Neural cell (in vitro differentiated cells): ENCODE data around the gene NFASC. TPM values are rescaled to one million over a fixed set of nuclear protein-coding genes. Genes with fewer than 3 reads are reported as not detected.
A peak's percentile ranks its signal among the peaks of the same experiment; 100 is the strongest.

Source experiments
- H2AFZ ChIP-seq: fragments of 200-600, 300-800 bp; sonication (generic), shearing (Covaris generic); 2 replicates; pipeline ENCODE4 v1.6.0; 2014; ENCODE audit warnings: low read depth, mild to moderate bottlenecking, antibody characterized with exemption, low read length, moderate library complexity
- H3F3A ChIP-seq: fragments of 200-600 bp; shearing (Covaris generic); 2 replicates; pipeline ENCODE4 v1.6.1; 2016; ENCODE audit warnings: mild to moderate bottlenecking, moderate library complexity, mixed read lengths, antibody characterized with exemption, low read length; ENCODE audit not compliant: insufficient read depth, poor library complexity, severe bottlenecking
- H3K27ac ChIP-seq: fragments of 200-600, 300-800 bp; sonication (generic), shearing (Covaris generic); 2 replicates; pipeline ENCODE4 v1.5.1; 2014; ENCODE audit warnings: mild to moderate bottlenecking, low read length, moderate library complexity
- H3K27me3 ChIP-seq: fragments of 300-800, 200-600 bp; sonication (generic), shearing (Covaris generic); 2 replicates; pipeline ENCODE4 v1.6.0; 2014; ENCODE audit warnings: mild to moderate bottlenecking, low read depth, low read length, moderate library complexity; ENCODE audit not compliant: insufficient read depth
- H3K36me3 ChIP-seq: fragments of 300-800, 200-600 bp; sonication (generic), shearing (Covaris generic); 2 replicates; pipeline ENCODE4 v1.5.1; 2014; ENCODE audit warnings: mild to moderate bottlenecking, antibody characterized with exemption, low read length, moderate library complexity; ENCODE audit not compliant: insufficient read depth
- H3K4me2 ChIP-seq: fragments of 300-800, 200-600 bp; sonication (generic), shearing (Covaris generic); 2 replicates; pipeline ENCODE4 v1.6.0; 2014; ENCODE audit warnings: mild to moderate bottlenecking, low read length
- H3K4me3 ChIP-seq: fragments of 300-800, 200-600 bp; sonication (generic), shearing (Covaris generic); 2 replicates; pipeline ENCODE4 v1.5.1; 2014; ENCODE audit warnings: mild to moderate bottlenecking, low read length, moderate library complexity
- H3K79me2 ChIP-seq: fragments of 200-600 bp; shearing (Covaris generic); replicated peaks from 2 replicates; pipeline ENCODE4 v1.6.0; 2014; ENCODE audit warnings: mild to moderate bottlenecking, low read length, moderate library complexity; ENCODE audit not compliant: insufficient read depth
- H3K9ac ChIP-seq: fragments of 300-800, 200-600 bp; sonication (generic), shearing (Covaris generic); 2 replicates; pipeline ENCODE4 v1.6.1; 2016; ENCODE audit warnings: mild to moderate bottlenecking, low read length, mixed read lengths
- H3K9me2 ChIP-seq: fragments of 200-600 bp; shearing (Covaris generic); 2 replicates; pipeline ENCODE4 v1.6.1; 2016; ENCODE audit warnings: mild to moderate bottlenecking, low read length, mixed read lengths; ENCODE audit not compliant: insufficient read depth
- H3K9me3 ChIP-seq: fragments of 200-600, 300-800 bp; sonication (generic), shearing (Covaris generic); 2 replicates; pipeline ENCODE4 v1.6.1; 2016; ENCODE audit warnings: mild to moderate bottlenecking, mixed run types, low read length, moderate library complexity, mixed read lengths
- H4K20me1 ChIP-seq: fragments of 200-600 bp; shearing (Covaris generic); 2 replicates; pipeline ENCODE4 v1.6.1; 2016; ENCODE audit warnings: mild to moderate bottlenecking, mixed run types; ENCODE audit not compliant: insufficient read depth
- EP300 ChIP-seq: fragments of 450-650 bp; conservative IDR thresholded peaks from 2 replicates; pipeline ENCODE4 v1.6.1; 2014; ENCODE audit warnings: antibody characterized with exemption, mild to moderate bottlenecking, moderate library complexity; ENCODE audit not compliant: poor library complexity, severe bottlenecking
- EZH2 ChIP-seq: fragments of 200-600, 300-800 bp; shearing (Covaris generic), sonication (generic); IDR thresholded peaks from 2 replicates; pipeline ENCODE4 v1.6.1; 2014; ENCODE audit warnings: antibody characterized with exemption, low read length, borderline replicate concordance, mild to moderate bottlenecking; ENCODE audit not compliant: insufficient read depth, poor library complexity, severe bottlenecking
- MXI1 ChIP-seq: fragments of 450-650 bp; conservative IDR thresholded peaks from 2 replicates; pipeline ENCODE4 v1.6.1; 2014; ENCODE audit warnings: antibody characterized with exemption, mild to moderate bottlenecking; ENCODE audit not compliant: poor library complexity, severe bottlenecking
- POLR2AphosphoS5 ChIP-seq: IDR thresholded peaks from 2 replicates; pipeline ENCODE4 v1.6.1; 2012
- RAD21 ChIP-seq: fragments of 450-650 bp; conservative IDR thresholded peaks from 2 replicates; pipeline ENCODE4 v1.6.1; 2014; ENCODE audit warnings: antibody characterized with exemption, mild to moderate bottlenecking, moderate library complexity
- SMC3 ChIP-seq: fragments of 450-650 bp; conservative IDR thresholded peaks from 2 replicates; pipeline ENCODE4 v1.6.1; 2014; ENCODE audit warnings: antibody characterized with exemption, mild to moderate bottlenecking, moderate library complexity; ENCODE audit not compliant: poor library complexity
- TAF1 ChIP-seq: IDR thresholded peaks from 2 replicates; pipeline ENCODE4 v1.6.1; 2012; ENCODE audit warnings: low read depth
- polyA plus RNA-seq: library from polyadenylated mRNA; depleted of rRNA; stranded (reverse); fragments of >200 nt; gene quantifications from 2 replicates; pipeline ENCODE4 v1.2.3, GENCODE V29; 2014
- TF ChIP-seq, protein P1 (sequence below): fragments of 450-650 bp; IDR thresholded peaks from 2 replicates; pipeline ENCODE4 v1.5.1; 2014; ENCODE audit warnings: antibody characterized with exemption, mild to moderate bottlenecking, moderate library complexity; ENCODE audit not compliant: poor library complexity, severe bottlenecking
- TF ChIP-seq, protein P2 (sequence below): IDR thresholded peaks from 2 replicates; pipeline ENCODE4 v1.6.1; 2012; ENCODE audit warnings: borderline replicate concordance

Gene NFASC
- polyA plus RNA-seq, 1 donor from 2014 or later, result 23.9 TPM

DNA sequence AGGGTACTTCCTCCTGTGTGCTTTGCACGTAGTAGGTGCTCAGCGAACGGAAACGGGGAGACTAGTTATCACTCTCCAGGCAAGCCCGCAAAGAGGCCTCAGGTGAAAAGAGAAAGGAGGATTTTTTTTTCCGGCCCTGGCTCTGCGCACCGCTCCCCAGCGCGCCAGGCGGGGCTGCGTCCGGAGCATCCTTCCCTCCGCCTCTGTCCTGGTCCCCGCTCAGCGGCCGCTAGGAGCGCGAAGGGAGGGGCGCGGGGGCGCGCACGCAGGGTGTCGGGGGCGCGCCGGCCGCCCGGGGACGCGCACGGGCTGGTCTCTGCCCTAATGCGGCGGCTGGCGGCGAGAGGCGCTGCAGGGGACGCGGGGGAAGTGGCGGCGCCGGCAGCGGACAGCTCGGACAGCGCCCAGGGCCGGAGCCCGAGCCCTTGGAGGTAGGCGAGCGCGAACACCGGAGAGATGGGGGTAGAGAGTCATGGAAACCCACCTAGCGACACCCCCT, 42.3 kb upstream of the NFASC start:
- Histone ChIP-seq H3K27ac (peak overlapping the region; percentile 68), H3F3A (no peaks in the 10 kb centered on the region), H3K9me3 (no peaks in the 10 kb centered on the region), H3K9me2 (no peaks in the 10 kb centered on the region), H3K36me3 (no peaks in the 10 kb centered on the region), H2AFZ (no peak overlapping the region), H4K20me1 (peaks cover 4% of the 10 kb centered on the region), H3K79me2 (peaks cover 44% of the 10 kb centered on the region), H3K4me2 (peak overlapping the region; percentile 38), H3K4me3 (peak overlapping the region; percentile 83), H3K9ac (peak overlapping the region; percentile 91), H3K27me3 (peaks cover 3% of the 10 kb centered on the region)
- TF ChIP-seq, protein P1, sequence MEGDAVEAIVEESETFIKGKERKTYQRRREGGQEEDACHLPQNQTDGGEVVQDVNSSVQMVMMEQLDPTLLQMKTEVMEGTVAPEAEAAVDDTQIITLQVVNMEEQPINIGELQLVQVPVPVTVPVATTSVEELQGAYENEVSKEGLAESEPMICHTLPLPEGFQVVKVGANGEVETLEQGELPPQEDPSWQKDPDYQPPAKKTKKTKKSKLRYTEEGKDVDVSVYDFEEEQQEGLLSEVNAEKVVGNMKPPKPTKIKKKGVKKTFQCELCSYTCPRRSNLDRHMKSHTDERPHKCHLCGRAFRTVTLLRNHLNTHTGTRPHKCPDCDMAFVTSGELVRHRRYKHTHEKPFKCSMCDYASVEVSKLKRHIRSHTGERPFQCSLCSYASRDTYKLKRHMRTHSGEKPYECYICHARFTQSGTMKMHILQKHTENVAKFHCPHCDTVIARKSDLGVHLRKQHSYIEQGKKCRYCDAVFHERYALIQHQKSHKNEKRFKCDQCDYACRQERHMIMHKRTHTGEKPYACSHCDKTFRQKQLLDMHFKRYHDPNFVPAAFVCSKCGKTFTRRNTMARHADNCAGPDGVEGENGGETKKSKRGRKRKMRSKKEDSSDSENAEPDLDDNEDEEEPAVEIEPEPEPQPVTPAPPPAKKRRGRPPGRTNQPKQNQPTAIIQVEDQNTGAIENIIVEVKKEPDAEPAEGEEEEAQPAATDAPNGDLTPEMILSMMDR, result peak; percentile 70
- TF ChIP-seq POLR2AphosphoS5 (peak; percentile 92), EP300 (no peak), RAD21 (peak; percentile 59), EZH2 (no peak), TAF1 (peak; percentile 87), SMC3 (peak; percentile 62), MXI1 (peak; percentile 37)
- TF ChIP-seq, protein P2, sequence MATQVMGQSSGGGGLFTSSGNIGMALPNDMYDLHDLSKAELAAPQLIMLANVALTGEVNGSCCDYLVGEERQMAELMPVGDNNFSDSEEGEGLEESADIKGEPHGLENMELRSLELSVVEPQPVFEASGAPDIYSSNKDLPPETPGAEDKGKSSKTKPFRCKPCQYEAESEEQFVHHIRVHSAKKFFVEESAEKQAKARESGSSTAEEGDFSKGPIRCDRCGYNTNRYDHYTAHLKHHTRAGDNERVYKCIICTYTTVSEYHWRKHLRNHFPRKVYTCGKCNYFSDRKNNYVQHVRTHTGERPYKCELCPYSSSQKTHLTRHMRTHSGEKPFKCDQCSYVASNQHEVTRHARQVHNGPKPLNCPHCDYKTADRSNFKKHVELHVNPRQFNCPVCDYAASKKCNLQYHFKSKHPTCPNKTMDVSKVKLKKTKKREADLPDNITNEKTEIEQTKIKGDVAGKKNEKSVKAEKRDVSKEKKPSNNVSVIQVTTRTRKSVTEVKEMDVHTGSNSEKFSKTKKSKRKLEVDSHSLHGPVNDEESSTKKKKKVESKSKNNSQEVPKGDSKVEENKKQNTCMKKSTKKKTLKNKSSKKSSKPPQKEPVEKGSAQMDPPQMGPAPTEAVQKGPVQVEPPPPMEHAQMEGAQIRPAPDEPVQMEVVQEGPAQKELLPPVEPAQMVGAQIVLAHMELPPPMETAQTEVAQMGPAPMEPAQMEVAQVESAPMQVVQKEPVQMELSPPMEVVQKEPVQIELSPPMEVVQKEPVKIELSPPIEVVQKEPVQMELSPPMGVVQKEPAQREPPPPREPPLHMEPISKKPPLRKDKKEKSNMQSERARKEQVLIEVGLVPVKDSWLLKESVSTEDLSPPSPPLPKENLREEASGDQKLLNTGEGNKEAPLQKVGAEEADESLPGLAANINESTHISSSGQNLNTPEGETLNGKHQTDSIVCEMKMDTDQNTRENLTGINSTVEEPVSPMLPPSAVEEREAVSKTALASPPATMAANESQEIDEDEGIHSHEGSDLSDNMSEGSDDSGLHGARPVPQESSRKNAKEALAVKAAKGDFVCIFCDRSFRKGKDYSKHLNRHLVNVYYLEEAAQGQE, result peak; percentile 47

DNA sequence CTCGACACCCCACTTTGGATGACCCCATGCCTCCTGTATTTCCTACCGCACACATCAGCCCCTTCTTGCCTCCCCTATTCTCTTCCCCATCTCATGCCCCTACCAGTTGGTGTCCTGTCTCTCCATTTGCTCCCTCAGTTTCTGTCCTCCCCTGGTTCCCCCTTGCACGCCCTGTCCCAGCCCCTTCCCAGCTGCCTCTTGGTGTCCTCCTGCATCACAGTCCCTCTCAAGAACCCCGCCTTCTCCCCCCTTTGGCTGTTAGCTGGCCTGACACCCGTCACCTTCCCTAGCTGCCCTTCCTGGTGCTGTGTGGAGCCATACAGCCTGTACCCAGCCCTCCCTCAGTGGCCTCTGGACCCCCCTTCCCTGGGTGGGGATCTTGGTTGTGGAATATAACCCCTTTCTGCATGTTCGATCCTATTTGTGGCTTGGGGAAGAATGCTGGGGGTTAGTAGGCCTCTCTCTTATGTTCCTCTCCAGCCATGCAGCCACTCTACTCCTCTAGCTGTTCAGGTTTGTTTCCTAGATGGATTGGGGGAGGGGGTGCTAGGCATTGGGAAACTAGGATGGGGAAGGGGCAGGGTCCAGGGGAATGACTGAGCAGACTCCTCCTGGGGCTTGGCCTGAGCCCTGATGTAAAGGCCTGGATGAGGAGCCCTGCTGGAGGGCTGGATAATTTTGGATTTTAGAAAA, 41.4 kb upstream of the NFASC start:
- peak overlapping the region; percentile 91 for H3K9ac ChIP-seq
- H3K27me3 ChIP-seq, result peaks cover 3% of the 10 kb centered on the region
- no peaks in the 10 kb centered on the region for H3F3A ChIP-seq
- peak overlapping the region; percentile 51 for H2AFZ ChIP-seq
- no peaks in the 10 kb centered on the region for H3K9me3 ChIP-seq
- H3K36me3 ChIP-seq, result no peaks in the 10 kb centered on the region
- H3K4me3 ChIP-seq, result peak overlapping the region; percentile 83
- peak overlapping the region; percentile 98 for H3K4me2 ChIP-seq
- TF ChIP-seq, protein P2, result peak; percentile 14
- TF ChIP-seq MXI1, result peak; percentile 15
- TF ChIP-seq SMC3, result no peak
- peaks cover 4% of the 10 kb centered on the region for H4K20me1 ChIP-seq
- no peaks in the 10 kb centered on the region for H3K9me2 ChIP-seq
- H3K79me2 ChIP-seq, result peaks cover 49% of the 10 kb centered on the region
- peak overlapping the region; percentile 68 for H3K27ac ChIP-seq
